ENCODE measurements around the gene MT1E.

GRCh38 chr16:56641166-56641565 lies 15.6 kb downstream of the MT1E start:
- no peak for TF ChIP-seq CTCF (IDR thresholded peaks at IDR 0.05; ENCODE audit: insufficient read depth, low read length)
- no peak for TF ChIP-seq GABPA (IDR thresholded peaks at IDR 0.05; ENCODE audit: low read depth)
- TF ChIP-seq SPI1 (IDR thresholded peaks at IDR 0.05; ENCODE audit: borderline replicate concordance, low read depth), result no peak
- no peak for TF ChIP-seq POLR2AphosphoS5 (IDR thresholded peaks at IDR 0.05; ENCODE audit: low read depth)
- TF ChIP-seq REST (IDR thresholded peaks at IDR 0.05; ENCODE audit: insufficient replicate concordance, low read depth), result no peak

Data from HL-60 (cell line).